LNCAP (cell line): ENCODE measurements around the gene CLIP1.

Source experiments
- CTCF ChIP-seq: fragments of 450-650 bp; IDR thresholded peaks from 2 replicates; pipeline ENCODE4 v1.5.1; 2017; ENCODE audit warnings: mild to moderate bottlenecking

The CLIP1 gene

GRCh38 chr12:122423258-122424165, 1.0 kb upstream of the CLIP1 start:
- no peak for TF ChIP-seq CTCF

GRCh38 chr12:122422730-122423257, 325 bp upstream of the CLIP1 start:
- TF ChIP-seq CTCF, result no peak

GRCh38 chr12:122421187-122421820, 1.2 kb downstream of the CLIP1 start:
- no peak for TF ChIP-seq CTCF

- TF ChIP-seq CTCF, result no peak
Observed at GRCh38 chr12:122420471-122421162, 1.9 kb downstream of the CLIP1 start.

GRCh38 chr12:122413516-122414404, 8.7 kb downstream of the CLIP1 start:
- no peak for TF ChIP-seq CTCF

GRCh38 chr12:122412851-122413433, 9.5 kb downstream of the CLIP1 start:
- no peak for TF ChIP-seq CTCF
